Measurements from ENCODE around the gene THEMIS2.
"Not testable (repeated sequence)": the region's sequence is repeated elsewhere in the genome, so short reads cannot be mapped to it uniquely, and the experiment has no call there.

The THEMIS2 gene

GRCh38 chr1:27864264-27864895, 8.0 kb upstream of the THEMIS2 start:
- no peak overlapping the region for H3K4me3 ChIP-seq (ENCODE audit: low read depth, low read length)

GRCh38 chr1:27865821-27866220, 6.5 kb upstream of the THEMIS2 start:
- no peak for DNase-seq
- in situ Hi-C loops (cut with HindIII; ENCODE audit: low pct_ligation_motif_present, low sequenced_read_pairs) = no loop called here

More at GRCh38 chr1:27864264-27864895, 8.0 kb upstream of the THEMIS2 start:
- Histone ChIP-seq H3K27ac (peak overlapping the region; percentile 81), H3K36me3 (replicated peaks) (no peaks in the 10 kb centered on the region), H3K27me3 (replicated peaks) (no peaks in the 10 kb centered on the region)
- in situ Hi-C loops (cut with HindIII; ENCODE audit: low pct_ligation_motif_present, low sequenced_read_pairs) = no loop called here
- DNase-seq = no peak
- TF ChIP-seq CTCF (IDR thresholded peaks at IDR 0.05; ENCODE audit: low read depth, low read length, missing control alignments) = no peak

GRCh38 chr1:27868556-27868931, 3.8 kb upstream of the THEMIS2 start:
- in situ Hi-C loops (cut with HindIII; ENCODE audit: low pct_ligation_motif_present, low sequenced_read_pairs) = no loop called here
- DNase-seq = no peak
- H3K27ac ChIP-seq = no peak overlapping the region
- H3K36me3 ChIP-seq (replicated peaks) = no peaks in the 10 kb centered on the region
- no peaks in the 10 kb centered on the region for H3K27me3 ChIP-seq (replicated peaks)
- no peak for TF ChIP-seq CTCF (IDR thresholded peaks at IDR 0.05; ENCODE audit: low read depth, low read length, missing control alignments)
- no peak overlapping the region for H3K4me3 ChIP-seq (ENCODE audit: low read depth, low read length)

More at GRCh38 chr1:27865821-27866220, 6.5 kb upstream of the THEMIS2 start:
- TF ChIP-seq CTCF (IDR thresholded peaks at IDR 0.05; ENCODE audit: low read depth, low read length, missing control alignments) = no peak
- Histone ChIP-seq H3K36me3 (replicated peaks) (no peaks in the 10 kb centered on the region), H3K27ac (no peak overlapping the region), H3K4me3 (ENCODE audit: low read depth, low read length) (no peak overlapping the region), H3K27me3 (replicated peaks) (no peaks in the 10 kb centered on the region)

- no peaks in the 10 kb centered on the region for H3K27me3 ChIP-seq (replicated peaks)
- H3K4me3 ChIP-seq (ENCODE audit: low read depth, low read length) = no peak overlapping the region
- TF ChIP-seq CTCF (IDR thresholded peaks at IDR 0.05; ENCODE audit: low read depth, low read length, missing control alignments) = no peak
- no peak for DNase-seq
- H3K27ac ChIP-seq = no peak overlapping the region
- H3K36me3 ChIP-seq (replicated peaks) = no peaks in the 10 kb centered on the region
- in situ Hi-C loops (cut with HindIII; ENCODE audit: low pct_ligation_motif_present, low sequenced_read_pairs) = no loop called here
Observed at GRCh38 chr1:27868932-27869718, 3.2 kb upstream of the THEMIS2 start.

- Histone ChIP-seq H3K36me3 (replicated peaks) (no peaks in the 10 kb centered on the region), H3K27me3 (replicated peaks) (no peaks in the 10 kb centered on the region), H3K27ac (no peak overlapping the region), H3K4me3 (ENCODE audit: low read depth, low read length) (no peak overlapping the region)
- DNase-seq = no peak
- in situ Hi-C loops (cut with HindIII; ENCODE audit: low pct_ligation_motif_present, low sequenced_read_pairs) = no loop called here
- no peak for TF ChIP-seq CTCF (IDR thresholded peaks at IDR 0.05; ENCODE audit: low read depth, low read length, missing control alignments)
Observed at GRCh38 chr1:27869719-27870085, 2.6 kb upstream of the THEMIS2 start.

- H3K4me3 ChIP-seq (ENCODE audit: low read depth, low read length); H3K27ac ChIP-seq; H3K27me3 ChIP-seq (replicated peaks); H3K36me3 ChIP-seq (replicated peaks); in situ Hi-C loops (cut with HindIII; ENCODE audit: low pct_ligation_motif_present, low sequenced_read_pairs); DNase-seq: not testable (repeated sequence)
Observed at GRCh38 chr1:27871076-27871475, 1.3 kb upstream of the THEMIS2 start.

Measured in brain microvascular endothelial cell (primary cell).